ENCODE data around the gene USE1.
A peak's percentile ranks its signal among the peaks of the same experiment; 100 is the strongest.

Gene USE1

GRCh38 chr19:17244618-17245534, 29.7 kb downstream of the USE1 start:
- WGBS, 2 experiments, result 0% methylated on average over 100 of the region's 100 CpGs
- peaks cover 35% of the 10 kb centered on the region for H3K4me1 ChIP-seq (ENCODE audit: control insufficient read depth, insufficient read depth, low read length)
- no peaks in the 10 kb centered on the region for H3K36me3 ChIP-seq (ENCODE audit: control insufficient read depth, insufficient read depth, low read length)
- peak overlapping the region; percentile 72 for H3K4me3 ChIP-seq (ENCODE audit: insufficient read depth, low read depth, low read length)
- H3K9me3 ChIP-seq (ENCODE audit: control insufficient read depth, low read length), result no peaks in the 10 kb centered on the region
- no peak overlapping the region for H3K27ac ChIP-seq (ENCODE audit: insufficient read depth, low read depth, low read length, poor library complexity, severe bottlenecking)
- H3K27me3 ChIP-seq (ENCODE audit: control insufficient read depth, insufficient read depth, low read length, poor library complexity, severe bottlenecking), result no peaks in the 10 kb centered on the region

- H3K4me3 ChIP-seq (ENCODE audit: insufficient read depth, low read depth, low read length), result peak within 1 kb of the TSS; percentile 72
- no peaks in the 10 kb centered on the region for H3K9me3 ChIP-seq (ENCODE audit: control insufficient read depth, low read length)
- peaks cover 29% of the 10 kb centered on the region for H3K4me1 ChIP-seq (ENCODE audit: control insufficient read depth, insufficient read depth, low read length)
- H3K27ac ChIP-seq (ENCODE audit: insufficient read depth, low read depth, low read length, poor library complexity, severe bottlenecking), result peak within 1 kb of the TSS; percentile 89
- no peaks in the 10 kb centered on the region for H3K27me3 ChIP-seq (ENCODE audit: control insufficient read depth, insufficient read depth, low read length, poor library complexity, severe bottlenecking)
- no peaks in the 10 kb centered on the region for H3K36me3 ChIP-seq (ENCODE audit: control insufficient read depth, insufficient read depth, low read length)
- 0% methylated on average over 72 of the region's 72 CpGs for WGBS, 2 experiments
These were observed 30.4 kb downstream of the USE1 start, which contains the start of gene NR2F6 for GRCh38 chr19:17245535-17245984. NR2F6 (minus strand) TSS chr19:17245919; CDS start chr19:17245220, 699 bp downstream.

- Histone ChIP-seq H3K4me3 (ENCODE audit: insufficient read depth, low read depth, low read length) (peak overlapping the region; percentile 36), H3K4me1 (ENCODE audit: control insufficient read depth, insufficient read depth, low read length) (peaks cover 24% of the 10 kb centered on the region), H3K27ac (ENCODE audit: insufficient read depth, low read depth, low read length, poor library complexity, severe bottlenecking) (peak overlapping the region; percentile 89), H3K27me3 (ENCODE audit: control insufficient read depth, insufficient read depth, low read length, poor library complexity, severe bottlenecking) (no peaks in the 10 kb centered on the region), H3K36me3 (ENCODE audit: control insufficient read depth, insufficient read depth, low read length) (no peaks in the 10 kb centered on the region), H3K9me3 (ENCODE audit: control insufficient read depth, low read length) (no peaks in the 10 kb centered on the region)
- WGBS, 2 experiments, result 16 to 17% methylated on average over 21 of the region's 21 CpGs
These were observed 31.7 kb downstream of the USE1 start for GRCh38 chr19:17246681-17247425.

- Histone ChIP-seq H3K36me3 (ENCODE audit: control insufficient read depth, insufficient read depth, low read length) (no peaks in the 10 kb centered on the region), H3K27ac (ENCODE audit: insufficient read depth, low read depth, low read length, poor library complexity, severe bottlenecking) (no peak overlapping the region), H3K4me1 (ENCODE audit: control insufficient read depth, insufficient read depth, low read length) (peaks cover 24% of the 10 kb centered on the region), H3K27me3 (ENCODE audit: control insufficient read depth, insufficient read depth, low read length, poor library complexity, severe bottlenecking) (no peaks in the 10 kb centered on the region), H3K4me3 (ENCODE audit: insufficient read depth, low read depth, low read length) (no peak overlapping the region), H3K9me3 (ENCODE audit: control insufficient read depth, low read length) (no peaks in the 10 kb centered on the region)
- 40 to 42% methylated on average over 21 of the region's 21 CpGs for WGBS, 2 experiments
These were observed 33.0 kb downstream of the USE1 start for GRCh38 chr19:17248011-17248776.

GRCh38 chr19:17249887-17250548, 34.9 kb downstream of the USE1 start:
- no peaks in the 10 kb centered on the region for H3K36me3 ChIP-seq (ENCODE audit: control insufficient read depth, insufficient read depth, low read length)
- 92 to 94% methylated on average over 15 of the region's 15 CpGs for WGBS, 2 experiments
- no peaks in the 10 kb centered on the region for H3K27me3 ChIP-seq (ENCODE audit: control insufficient read depth, insufficient read depth, low read length, poor library complexity, severe bottlenecking)
- no peak overlapping the region for H3K27ac ChIP-seq (ENCODE audit: insufficient read depth, low read depth, low read length, poor library complexity, severe bottlenecking)
- no peaks in the 10 kb centered on the region for H3K9me3 ChIP-seq (ENCODE audit: control insufficient read depth, low read length)
- H3K4me1 ChIP-seq (ENCODE audit: control insufficient read depth, insufficient read depth, low read length), result peaks cover 20% of the 10 kb centered on the region
- H3K4me3 ChIP-seq (ENCODE audit: insufficient read depth, low read depth, low read length), result no peak overlapping the region

GRCh38 chr19:17254636-17255035, 39.5 kb downstream of the USE1 start:
- no peaks in the 10 kb centered on the region for H3K9me3 ChIP-seq (ENCODE audit: control insufficient read depth, low read length)
- WGBS, 2 experiments, result 91% methylated on average over 10 of the region's 10 CpGs
- H3K27me3 ChIP-seq (ENCODE audit: control insufficient read depth, insufficient read depth, low read length, poor library complexity, severe bottlenecking), result no peaks in the 10 kb centered on the region
- no peaks in the 10 kb centered on the region for H3K4me1 ChIP-seq (ENCODE audit: control insufficient read depth, insufficient read depth, low read length)
- no peak overlapping the region for H3K27ac ChIP-seq (ENCODE audit: insufficient read depth, low read depth, low read length, poor library complexity, severe bottlenecking)
- H3K36me3 ChIP-seq (ENCODE audit: control insufficient read depth, insufficient read depth, low read length), result no peaks in the 10 kb centered on the region
- no peak overlapping the region for H3K4me3 ChIP-seq (ENCODE audit: insufficient read depth, low read depth, low read length)

- WGBS, 2 experiments, result 88 to 90% methylated on average over 18 of the region's 18 CpGs
- H3K4me1 ChIP-seq (ENCODE audit: control insufficient read depth, insufficient read depth, low read length), result no peaks in the 10 kb centered on the region
- H3K4me3 ChIP-seq (ENCODE audit: insufficient read depth, low read depth, low read length), result no peak overlapping the region
- H3K36me3 ChIP-seq (ENCODE audit: control insufficient read depth, insufficient read depth, low read length), result no peaks in the 10 kb centered on the region
- H3K27me3 ChIP-seq (ENCODE audit: control insufficient read depth, insufficient read depth, low read length, poor library complexity, severe bottlenecking), result no peaks in the 10 kb centered on the region
- H3K27ac ChIP-seq (ENCODE audit: insufficient read depth, low read depth, low read length, poor library complexity, severe bottlenecking), result no peak overlapping the region
- no peaks in the 10 kb centered on the region for H3K9me3 ChIP-seq (ENCODE audit: control insufficient read depth, low read length)
These were observed 40.0 kb downstream of the USE1 start for GRCh38 chr19:17255150-17255621.

GRCh38 chr19:17256130-17256529, 41.0 kb downstream of the USE1 start:
- no peaks in the 10 kb centered on the region for H3K36me3 ChIP-seq (ENCODE audit: control insufficient read depth, insufficient read depth, low read length)
- no peak overlapping the region for H3K27ac ChIP-seq (ENCODE audit: insufficient read depth, low read depth, low read length, poor library complexity, severe bottlenecking)
- no peaks in the 10 kb centered on the region for H3K9me3 ChIP-seq (ENCODE audit: control insufficient read depth, low read length)
- H3K4me3 ChIP-seq (ENCODE audit: insufficient read depth, low read depth, low read length), result no peak overlapping the region
- H3K4me1 ChIP-seq (ENCODE audit: control insufficient read depth, insufficient read depth, low read length), result no peaks in the 10 kb centered on the region
- WGBS, 2 experiments, result 88 to 89% methylated on average over 3 of the region's 3 CpGs
- H3K27me3 ChIP-seq (ENCODE audit: control insufficient read depth, insufficient read depth, low read length, poor library complexity, severe bottlenecking), result no peaks in the 10 kb centered on the region

- Histone ChIP-seq H3K36me3 (ENCODE audit: control insufficient read depth, insufficient read depth, low read length) (no peaks in the 10 kb centered on the region), H3K4me1 (ENCODE audit: control insufficient read depth, insufficient read depth, low read length) (no peaks in the 10 kb centered on the region), H3K27me3 (ENCODE audit: control insufficient read depth, insufficient read depth, low read length, poor library complexity, severe bottlenecking) (no peaks in the 10 kb centered on the region), H3K4me3 (ENCODE audit: insufficient read depth, low read depth, low read length) (no peak overlapping the region), H3K9me3 (ENCODE audit: control insufficient read depth, low read length) (no peaks in the 10 kb centered on the region), H3K27ac (ENCODE audit: insufficient read depth, low read depth, low read length, poor library complexity, severe bottlenecking) (no peak overlapping the region)
- 93 to 94% methylated on average over 9 of the region's 9 CpGs for WGBS, 2 experiments
These were observed 44.1 kb downstream of the USE1 start for GRCh38 chr19:17259118-17259780.

Data from ectodermal cell (in vitro differentiated cells).